ENCODE measurements around the gene KIAA0408. TPM values are rescaled to one million over a fixed set of nuclear protein-coding genes. Genes with fewer than 3 reads are reported as not detected.

Gene KIAA0408
- total and polyA plus RNA-seq, 2 of the 8 experiments (the other 6 are each of a cell fraction or from before 2014, with no cell fraction given), result 3.3 to 10.8 TPM

- H3K9me3 ChIP-seq (ENCODE audit: insufficient read depth in 2 of 2, low read depth in 1 of 2, low read length in 1 of 2), result no peaks in the 10 kb centered on the region
- H3K23ac ChIP-seq (ENCODE audit: insufficient read length), result no peak overlapping the region
- FAIRE-seq, result no peak
- H3K4me3 ChIP-seq (ENCODE audit: extremely low read depth in 1 of 4, insufficient read depth in 2 of 4, low read depth in 3 of 4, low read length in 4 of 4), result no peak overlapping the region
- H4K8ac ChIP-seq (ENCODE audit: extremely low read depth, insufficient read depth, low read length), result no peak overlapping the region
- 93% methylated on average over 3 of the region's 3 CpGs; no CpG with 5 or more reads in 1 of the 2 experiments for WGBS, 2 experiments (ENCODE audit: extremely low coverage in 1 of 2, insufficient coverage in 1 of 2, insufficient read length in 1 of 2, insufficient replicate concordance in 2 of 2, low coverage in 1 of 2, low lambda C conversion rate in 2 of 2, missing lambda C conversion rate in 1 of 2)
- H4K20me1 ChIP-seq (replicated peaks in 1 of 2; ENCODE audit: control insufficient read depth in 1 of 2, insufficient read depth in 2 of 2, low read length in 2 of 2), result peaks cover 0 to 2% of the 10 kb centered on the region in 2 experiments
- no peak overlapping the region for H3K9ac ChIP-seq (replicated peaks in 1 of 4; ENCODE audit: extremely low read depth in 1 of 4, low read depth in 3 of 4, low read length in 3 of 4)
- no peak overlapping the region for H3K18ac ChIP-seq (ENCODE audit: extremely low read depth, low read length)
- no peak overlapping the region for H3K4me2 ChIP-seq (ENCODE audit: insufficient read depth in 1 of 2, low read depth in 2 of 2, low read length in 2 of 2)
- CTCF ChIA-PET (ENCODE audit: partially characterized antibody), result no interaction called here
- H3K27me3 ChIP-seq (replicated peaks in 1 of 4; ENCODE audit: control insufficient read depth in 3 of 4, extremely low read depth in 1 of 4, insufficient read depth in 3 of 4, low read length in 3 of 4), result no peaks in the 10 kb centered on the region
- H3K4me1 ChIP-seq (replicated peaks in 1 of 4; ENCODE audit: control insufficient read depth in 3 of 4, insufficient read depth in 4 of 4, low read length in 3 of 4), result peaks cover 1 to 9% (median 7%) of the 10 kb centered on the region in 4 experiments; a peak in 5 of 7 replicates
- H3K56ac ChIP-seq (replicated peaks; ENCODE audit: insufficient read length, low read depth, low read length), result no peak overlapping the region
- no peak overlapping the region for H2BK120ac ChIP-seq (replicated peaks; ENCODE audit: low read depth, low read length)
- H3K14ac ChIP-seq (ENCODE audit: insufficient read length), result no peak overlapping the region
- no peak overlapping the region for H2AK5ac ChIP-seq (ENCODE audit: low read depth, low read length)
- H3K79me2 ChIP-seq (ENCODE audit: control insufficient read depth in 1 of 2, insufficient read depth in 2 of 2, low read length in 2 of 2), result no peaks in the 10 kb centered on the region
- no peak overlapping the region for H2AFZ ChIP-seq (ENCODE audit: low read length)
- no peak overlapping the region for H4K5ac ChIP-seq (ENCODE audit: insufficient read length, low read depth, low read length)
- no peak overlapping the region for H2BK12ac ChIP-seq (ENCODE audit: low read depth, low read length)
- H3K36me3 ChIP-seq (ENCODE audit: control insufficient read depth in 2 of 4, insufficient read depth in 4 of 4, low read length in 3 of 4), result peaks cover 0 to 3% (median 0%) of the 10 kb centered on the region in 4 experiments; a peak in 1 of 8 replicates
- H3K79me1 ChIP-seq (ENCODE audit: low read depth, low read length), result no peaks in the 10 kb centered on the region
- no peak overlapping the region for H2BK20ac ChIP-seq (ENCODE audit: low read length)
- H4K91ac ChIP-seq (replicated peaks; ENCODE audit: insufficient read length, low read length), result no peak overlapping the region
- DNase-seq (ENCODE audit: low read depth in 1 of 2, low spot score in 2 of 2), result no peak
- no peak overlapping the region for H3K27ac ChIP-seq (ENCODE audit: low read depth, low read length)
- POLR2A ChIA-PET (ENCODE audit: partially characterized antibody), result no interaction called here
- H2BK5ac ChIP-seq (ENCODE audit: low read depth, low read length), result no peak overlapping the region
- no peak overlapping the region for H2BK15ac ChIP-seq (ENCODE audit: low read length)
- H3K4ac ChIP-seq (replicated peaks; ENCODE audit: insufficient read length, low read depth, low read length), result no peak overlapping the region
- H3K23me2 ChIP-seq (ENCODE audit: low read depth, low read length), result no peaks in the 10 kb centered on the region
- TF ChIP-seq TCF12 (IDR thresholded peaks at IDR 0.05; ENCODE audit: low read depth, low read length) (no peak), SP2 (IDR thresholded peaks at IDR 0.05; ENCODE audit: low read length) (no peak), POU5F1 (IDR thresholded peaks at IDR 0.05; ENCODE audit: low read depth, low read length) (no peak), SIN3A (conservative IDR thresholded peaks at IDR 0.05 in 1 of 2, IDR thresholded peaks at IDR 0.05 in 1 of 2; ENCODE audit: low read depth in 1 of 2, low read length in 2 of 2) (no peak), BRCA1 (IDR thresholded peaks at IDR 0.05; ENCODE audit: low read depth, low read length) (no peak), HDAC2 (IDR thresholded peaks at IDR 0.05; ENCODE audit: borderline replicate concordance in 1 of 2, low read depth in 2 of 2, low read length in 2 of 2) (no peak), RAD21 (IDR thresholded peaks at IDR 0.05 in 1 of 2, conservative IDR thresholded peaks at IDR 0.05 in 1 of 2; ENCODE audit: low read depth in 2 of 2, low read length in 2 of 2) (no peak), SRF (IDR thresholded peaks at IDR 0.05; ENCODE audit: low read depth, low read length) (no peak)
- TF ChIP-seq, protein P1, sequence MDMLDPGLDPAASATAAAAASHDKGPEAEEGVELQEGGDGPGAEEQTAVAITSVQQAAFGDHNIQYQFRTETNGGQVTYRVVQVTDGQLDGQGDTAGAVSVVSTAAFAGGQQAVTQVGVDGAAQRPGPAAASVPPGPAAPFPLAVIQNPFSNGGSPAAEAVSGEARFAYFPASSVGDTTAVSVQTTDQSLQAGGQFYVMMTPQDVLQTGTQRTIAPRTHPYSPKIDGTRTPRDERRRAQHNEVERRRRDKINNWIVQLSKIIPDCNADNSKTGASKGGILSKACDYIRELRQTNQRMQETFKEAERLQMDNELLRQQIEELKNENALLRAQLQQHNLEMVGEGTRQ (IDR thresholded peaks at IDR 0.05; ENCODE audit: low read length), result no peak
- TF ChIP-seq, protein P2, sequence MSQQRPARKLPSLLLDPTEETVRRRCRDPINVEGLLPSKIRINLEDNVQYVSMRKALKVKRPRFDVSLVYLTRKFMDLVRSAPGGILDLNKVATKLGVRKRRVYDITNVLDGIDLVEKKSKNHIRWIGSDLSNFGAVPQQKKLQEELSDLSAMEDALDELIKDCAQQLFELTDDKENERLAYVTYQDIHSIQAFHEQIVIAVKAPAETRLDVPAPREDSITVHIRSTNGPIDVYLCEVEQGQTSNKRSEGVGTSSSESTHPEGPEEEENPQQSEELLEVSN (IDR thresholded peaks at IDR 0.05), result no peak
Measured at GRCh38 chr6:127456465-127456864, 2.7 kb downstream of the KIAA0408 start.

Measured in H1 (cell line).